Measurements from ENCODE around the gene RHOJ. TPM values are rescaled to one million over a fixed set of nuclear protein-coding genes. Genes with fewer than 3 reads are reported as not detected.
A peak's percentile ranks its signal among the peaks of the same experiment; 100 is the strongest.

The RHOJ gene
- total RNA-seq, 4 donors from 2014 or later = 13.6 to 40.8 (median 25.0) TPM

DNA sequence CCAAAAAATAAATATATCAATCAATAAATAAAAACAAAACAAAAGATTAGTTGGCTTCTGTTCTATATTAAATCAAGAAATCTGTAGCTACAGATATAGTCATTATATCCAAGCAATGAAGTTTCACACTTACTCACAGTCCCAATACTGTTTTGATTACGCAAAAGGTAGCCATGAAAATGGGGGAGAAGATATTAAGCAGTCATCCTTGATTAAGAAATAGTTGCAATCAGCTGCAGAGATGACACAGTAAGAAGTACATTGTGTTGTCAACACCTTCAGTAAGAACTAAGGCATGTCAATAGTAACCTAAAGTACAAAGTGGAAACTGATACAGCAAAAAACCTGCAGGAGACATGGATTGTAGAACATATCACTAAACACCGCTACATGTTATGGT, 11.0 kb upstream of the RHOJ start:
- TF ChIP-seq, protein P1, sequence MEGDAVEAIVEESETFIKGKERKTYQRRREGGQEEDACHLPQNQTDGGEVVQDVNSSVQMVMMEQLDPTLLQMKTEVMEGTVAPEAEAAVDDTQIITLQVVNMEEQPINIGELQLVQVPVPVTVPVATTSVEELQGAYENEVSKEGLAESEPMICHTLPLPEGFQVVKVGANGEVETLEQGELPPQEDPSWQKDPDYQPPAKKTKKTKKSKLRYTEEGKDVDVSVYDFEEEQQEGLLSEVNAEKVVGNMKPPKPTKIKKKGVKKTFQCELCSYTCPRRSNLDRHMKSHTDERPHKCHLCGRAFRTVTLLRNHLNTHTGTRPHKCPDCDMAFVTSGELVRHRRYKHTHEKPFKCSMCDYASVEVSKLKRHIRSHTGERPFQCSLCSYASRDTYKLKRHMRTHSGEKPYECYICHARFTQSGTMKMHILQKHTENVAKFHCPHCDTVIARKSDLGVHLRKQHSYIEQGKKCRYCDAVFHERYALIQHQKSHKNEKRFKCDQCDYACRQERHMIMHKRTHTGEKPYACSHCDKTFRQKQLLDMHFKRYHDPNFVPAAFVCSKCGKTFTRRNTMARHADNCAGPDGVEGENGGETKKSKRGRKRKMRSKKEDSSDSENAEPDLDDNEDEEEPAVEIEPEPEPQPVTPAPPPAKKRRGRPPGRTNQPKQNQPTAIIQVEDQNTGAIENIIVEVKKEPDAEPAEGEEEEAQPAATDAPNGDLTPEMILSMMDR (IDR thresholded peaks at IDR 0.05) = no peak
- TF ChIP-seq POLR2A (IDR thresholded peaks at IDR 0.05) = no peak
- no peak overlapping the region for H3K4me3 ChIP-seq
- H3K4me1 ChIP-seq = no peaks in the 10 kb centered on the region
- no peaks in the 10 kb centered on the region for H3K27me3 ChIP-seq
- DNase-seq = no peak
- no peaks in the 10 kb centered on the region for H3K9me3 ChIP-seq
- H3K27ac ChIP-seq = no peak overlapping the region
- intact Hi-C loops (cut with DNase I; ENCODE audit: low total_unique reads) = no loop called here
- no peaks in the 10 kb centered on the region for H3K36me3 ChIP-seq

DNA sequence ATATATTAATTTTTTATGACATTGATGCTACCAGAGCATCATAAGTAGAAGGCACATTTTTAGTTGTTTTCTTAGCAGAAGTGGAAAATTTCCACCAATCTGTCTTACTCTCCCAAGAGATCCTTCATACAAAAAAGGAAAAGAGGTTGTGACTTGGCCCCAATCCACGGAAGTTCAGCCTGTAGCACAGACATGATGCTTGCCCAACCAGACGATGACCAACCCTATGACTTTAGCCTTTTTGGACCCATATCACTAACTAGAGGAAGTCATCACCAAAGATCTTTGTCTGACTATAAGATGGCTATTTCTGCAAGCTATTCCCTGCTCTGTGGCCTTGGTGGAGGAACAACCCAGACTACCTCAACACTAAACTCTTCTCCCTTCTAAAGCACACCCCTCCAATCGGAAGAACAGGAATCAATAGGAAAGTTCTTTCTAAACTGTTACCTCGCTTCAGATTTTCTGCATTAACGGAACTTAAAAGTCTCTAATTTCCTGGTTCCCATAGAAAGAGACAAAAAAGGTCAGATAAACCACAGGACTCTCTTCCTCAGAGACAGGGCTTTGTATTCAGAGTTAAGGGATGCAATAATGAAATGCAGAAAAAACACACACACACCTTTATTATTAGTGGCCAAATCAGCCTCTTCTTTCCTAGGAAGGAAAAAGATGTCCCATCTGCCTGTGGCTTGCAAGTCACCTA, 4.1 kb upstream of the RHOJ start:
- no peak for DNase-seq
- H3K27ac ChIP-seq = no peak overlapping the region

DNA sequence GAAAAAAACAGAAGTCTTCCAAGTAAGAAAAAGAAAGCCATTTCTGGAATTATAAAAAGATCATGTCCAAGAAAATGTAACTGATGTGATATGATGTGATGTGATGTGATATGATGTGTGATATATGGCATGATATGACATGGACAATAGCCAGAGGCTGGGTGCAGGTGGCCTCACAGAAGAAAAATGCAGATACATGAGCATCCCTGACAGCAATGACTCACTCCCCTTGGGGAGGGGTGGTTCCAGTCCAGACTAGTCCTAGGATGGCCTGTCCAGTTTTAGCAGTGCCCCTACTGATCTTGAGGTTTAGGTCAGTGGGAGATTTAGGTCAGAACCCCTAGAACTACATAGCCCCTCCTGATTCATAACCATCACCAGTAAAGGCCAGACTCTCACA, 3.5 kb upstream of the RHOJ start:
- H3K27me3 ChIP-seq = no peaks in the 10 kb centered on the region
- H3K9me3 ChIP-seq = no peaks in the 10 kb centered on the region
- no peaks in the 10 kb centered on the region for H3K36me3 ChIP-seq
- no peak for TF ChIP-seq POLR2A (IDR thresholded peaks at IDR 0.05)
- TF ChIP-seq, protein P1 (IDR thresholded peaks at IDR 0.05) = no peak
- peaks cover 0 to 3% of the 10 kb centered on the region in 2 donors for H3K4me1 ChIP-seq
- H3K4me3 ChIP-seq = no peak overlapping the region
- no peak for DNase-seq
- intact Hi-C loops (cut with DNase I; ENCODE audit: low total_unique reads) = no loop called here
- H3K27ac ChIP-seq = no peak overlapping the region

More for the DNA sequence above, 4.1 kb upstream of the RHOJ start:
- H3K4me1 ChIP-seq = peaks cover 0 to 3% of the 10 kb centered on the region in 2 donors
- no peaks in the 10 kb centered on the region for H3K27me3 ChIP-seq
- no peaks in the 10 kb centered on the region for H3K36me3 ChIP-seq
- TF ChIP-seq, protein P1 (IDR thresholded peaks at IDR 0.05) = no peak
- no peak for TF ChIP-seq POLR2A (IDR thresholded peaks at IDR 0.05)
- no peaks in the 10 kb centered on the region for H3K9me3 ChIP-seq
- intact Hi-C loops (cut with DNase I; ENCODE audit: low total_unique reads) = no loop called here
- no peak overlapping the region for H3K4me3 ChIP-seq

DNA sequence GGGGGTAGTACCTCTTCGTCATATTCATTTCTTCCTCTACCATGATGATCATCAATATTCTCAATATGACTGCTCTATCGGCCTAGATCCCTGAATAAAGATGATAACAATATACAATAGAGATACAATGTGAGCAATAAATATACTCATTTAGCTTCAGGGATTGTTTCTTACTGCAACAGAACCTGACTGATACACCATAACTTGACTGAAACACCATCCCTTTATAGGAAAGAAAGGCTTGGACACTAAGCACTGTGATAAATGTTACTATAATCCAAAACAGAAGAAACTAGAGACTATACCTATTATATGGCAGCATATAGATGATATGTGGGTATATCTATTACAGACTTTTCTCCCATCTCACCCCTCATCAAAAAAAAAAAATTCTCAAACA, 1.2 kb upstream of the RHOJ start:
- TF ChIP-seq, protein P1 (IDR thresholded peaks at IDR 0.05) = no peak
- no peak for TF ChIP-seq POLR2A (IDR thresholded peaks at IDR 0.05)
- H3K4me3 ChIP-seq = no peak overlapping the region
- H3K27ac ChIP-seq = peak overlapping the region; percentile 87 to 94
- DNase-seq = no peak
- no peaks in the 10 kb centered on the region for H3K9me3 ChIP-seq
- H3K4me1 ChIP-seq = peaks cover 0 to 3% of the 10 kb centered on the region in 2 donors
- no peaks in the 10 kb centered on the region for H3K36me3 ChIP-seq
- no peaks in the 10 kb centered on the region for H3K27me3 ChIP-seq
- intact Hi-C loops (cut with DNase I; ENCODE audit: low total_unique reads) = no loop called here

DNA sequence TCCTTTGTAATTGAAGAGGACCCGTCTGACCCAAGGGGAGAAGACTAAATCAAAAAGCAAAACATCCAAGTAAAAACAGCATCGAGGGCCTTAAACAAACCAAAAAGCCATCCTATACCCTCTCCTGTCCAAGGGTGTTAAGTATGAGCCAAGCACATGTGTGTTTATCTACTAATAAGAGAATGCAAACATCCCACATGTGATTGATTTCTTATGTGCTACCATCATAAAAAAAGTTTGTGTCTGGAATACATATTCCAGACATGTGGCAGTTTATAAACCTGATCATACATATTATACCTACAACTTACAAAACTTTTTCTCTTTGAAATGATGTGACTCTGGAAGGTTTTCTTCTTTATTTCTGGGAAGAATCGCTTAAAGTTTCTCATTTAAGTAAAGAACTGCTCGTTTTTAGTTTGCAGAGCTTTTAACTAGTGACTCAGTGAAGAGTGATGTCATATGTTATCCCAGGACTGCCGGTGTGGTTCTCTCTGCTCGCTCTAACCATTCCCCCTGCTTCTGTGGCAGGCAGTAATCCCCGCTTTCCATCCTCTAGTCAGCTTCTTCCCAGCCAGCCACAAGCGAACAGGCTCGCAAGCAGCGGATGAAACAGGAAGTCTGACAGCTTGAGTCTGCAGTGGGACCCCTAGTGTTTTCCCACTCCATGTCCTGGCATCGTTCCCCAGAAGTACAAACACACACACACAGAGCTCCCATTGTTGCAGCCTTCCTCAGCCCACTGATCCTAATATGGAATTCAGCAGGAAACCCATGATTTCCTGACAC, 431 bp upstream of the RHOJ start:
- Histone ChIP-seq H3K27ac (peak overlapping the region; percentile 87 to 94), H3K4me1 (peaks cover 0 to 3% of the 10 kb centered on the region in 2 donors), H3K36me3 (no peaks in the 10 kb centered on the region), H3K9me3 (no peaks in the 10 kb centered on the region), H3K4me3 (peak overlapping the region; percentile 37 to 51), H3K27me3 (no peaks in the 10 kb centered on the region)
- intact Hi-C loops (cut with DNase I; ENCODE audit: low total_unique reads) = no loop called here
- DNase-seq = peak; percentile 82 to 92
- TF ChIP-seq, protein P1 (IDR thresholded peaks at IDR 0.05) = peak; percentile 3 to 36 (median 30)
- peak in 1 of 2 donors; percentile 47 for TF ChIP-seq POLR2A (IDR thresholded peaks at IDR 0.05)
